Stimulated activated CD4-positive, alpha-beta T cell treated with anti-CD3 and anti-CD28 coated beads, Interleukin-2, amount 100 ng/mL, for 4 hours (primary cell): Measurements from ENCODE around the gene CTPS2.
A peak's percentile ranks its signal among the peaks of the same experiment; 100 is the strongest.

Experiments used
- DNase-seq: peaks from one replicate; pipeline ENCODE4 v3.0.0-alpha.2; 2020; ENCODE audit warnings: low read depth

CTPS2 gene

GRCh38 chrX:16714504-16714903 lies 2.0 kb upstream of the CTPS2 start:
- no peak for DNase-seq

GRCh38 chrX:16711893-16712547 lies 449 bp downstream of the CTPS2 start:
- no peak for DNase-seq

- DNase-seq = no peak
These were observed 1.2 kb downstream of the CTPS2 start for GRCh38 chrX:16711219-16711811.

- no peak for DNase-seq
These were observed 4.5 kb downstream of the CTPS2 start for GRCh38 chrX:16708016-16708415.

GRCh38 chrX:16705370-16705769 lies 7.1 kb downstream of the CTPS2 start:
- no peak for DNase-seq

GRCh38 chrX:16702700-16703599 lies 9.5 kb downstream of the CTPS2 start:
- DNase-seq = no peak

GRCh38 chrX:16700734-16701133 lies 11.7 kb downstream of the CTPS2 start:
- no peak for DNase-seq

GRCh38 chrX:16699389-16699788 lies 13.1 kb downstream of the CTPS2 start:
- DNase-seq = no peak

GRCh38 chrX:16696956-16697355 lies 15.5 kb downstream of the CTPS2 start:
- DNase-seq = no peak

GRCh38 chrX:16695079-16695676 lies 17.3 kb downstream of the CTPS2 start:
- DNase-seq = peak; percentile 21

- DNase-seq = no peak
These were observed 25.0 kb downstream of the CTPS2 start for GRCh38 chrX:16687514-16687913.

- DNase-seq = no peak
These were observed 29.3 kb downstream of the CTPS2 start for GRCh38 chrX:16683007-16683664.

- no peak for DNase-seq
These were observed 33.8 kb downstream of the CTPS2 start for GRCh38 chrX:16678689-16679088.

- no peak for DNase-seq
These were observed 41.5 kb downstream of the CTPS2 start for GRCh38 chrX:16671005-16671404.

- DNase-seq = no peak
These were observed 45.9 kb downstream of the CTPS2 start for GRCh38 chrX:16666541-16666940.

- no peak for DNase-seq
These were observed 47.4 kb downstream of the CTPS2 start for GRCh38 chrX:16665089-16665488.

GRCh38 chrX:16664626-16665025 lies 47.8 kb downstream of the CTPS2 start:
- DNase-seq = no peak

- no peak for DNase-seq
These were observed 48.4 kb downstream of the CTPS2 start for GRCh38 chrX:16664074-16664473.

GRCh38 chrX:16662402-16662801 lies 50.1 kb downstream of the CTPS2 start:
- no peak for DNase-seq

GRCh38 chrX:16661495-16661894 lies 51.0 kb downstream of the CTPS2 start:
- no peak for DNase-seq

- no peak for DNase-seq
These were observed 53.1 kb downstream of the CTPS2 start for GRCh38 chrX:16659321-16659720.

GRCh38 chrX:16658284-16658683 lies 54.2 kb downstream of the CTPS2 start:
- DNase-seq = no peak
